ENCODE data around the gene FARSA.

GRCh38 chr19:12949363-12950283, 16.1 kb upstream of the FARSA start:
- TF ChIP-seq POLR2A (IDR thresholded peaks at IDR 0.05): no peak
- TF ChIP-seq, protein P1, sequence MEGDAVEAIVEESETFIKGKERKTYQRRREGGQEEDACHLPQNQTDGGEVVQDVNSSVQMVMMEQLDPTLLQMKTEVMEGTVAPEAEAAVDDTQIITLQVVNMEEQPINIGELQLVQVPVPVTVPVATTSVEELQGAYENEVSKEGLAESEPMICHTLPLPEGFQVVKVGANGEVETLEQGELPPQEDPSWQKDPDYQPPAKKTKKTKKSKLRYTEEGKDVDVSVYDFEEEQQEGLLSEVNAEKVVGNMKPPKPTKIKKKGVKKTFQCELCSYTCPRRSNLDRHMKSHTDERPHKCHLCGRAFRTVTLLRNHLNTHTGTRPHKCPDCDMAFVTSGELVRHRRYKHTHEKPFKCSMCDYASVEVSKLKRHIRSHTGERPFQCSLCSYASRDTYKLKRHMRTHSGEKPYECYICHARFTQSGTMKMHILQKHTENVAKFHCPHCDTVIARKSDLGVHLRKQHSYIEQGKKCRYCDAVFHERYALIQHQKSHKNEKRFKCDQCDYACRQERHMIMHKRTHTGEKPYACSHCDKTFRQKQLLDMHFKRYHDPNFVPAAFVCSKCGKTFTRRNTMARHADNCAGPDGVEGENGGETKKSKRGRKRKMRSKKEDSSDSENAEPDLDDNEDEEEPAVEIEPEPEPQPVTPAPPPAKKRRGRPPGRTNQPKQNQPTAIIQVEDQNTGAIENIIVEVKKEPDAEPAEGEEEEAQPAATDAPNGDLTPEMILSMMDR (IDR thresholded peaks at IDR 0.05): no peak
